Loucy (cell line): ENCODE results near the gene CDK18.

Source experiments
- H2AFZ ChIP-seq: fragments of 200-600 bp; sonication (generic); 2 replicates; pipeline ENCODE4 v1.6.0; 2016; ENCODE audit warnings: antibody characterized with exemption, mild to moderate bottlenecking, low read length, moderate library complexity
- H3F3A ChIP-seq: fragments of 200-600 bp; 2 replicates; pipeline ENCODE4 v1.6.0; 2016; ENCODE audit warnings: antibody characterized with exemption, low read depth, mild to moderate bottlenecking
- H3K27me3 ChIP-seq: fragments of 200-600 bp; sonication (generic); 2 replicates; pipeline ENCODE4 v1.6.1; 2014; ENCODE audit warnings: low read length, mild to moderate bottlenecking; ENCODE audit not compliant: insufficient read depth, poor library complexity, severe bottlenecking
- H3K36me3 ChIP-seq: fragments of 200-600 bp; sonication (generic); 2 replicates; pipeline ENCODE4 v1.6.1; 2016; ENCODE audit warnings: low read length; ENCODE audit not compliant: insufficient read depth
- H3K4me1 ChIP-seq: fragments of 200-600 bp; sonication (generic); 2 replicates; pipeline ENCODE4 v1.5.1; 2014; ENCODE audit warnings: low read length, mild to moderate bottlenecking; ENCODE audit not compliant: insufficient read depth, poor library complexity, severe bottlenecking
- H3K4me2 ChIP-seq: fragments of 200-600 bp; sonication (generic); 2 replicates; pipeline ENCODE4 v1.6.0; 2014; ENCODE audit warnings: antibody characterized with exemption, low read length, low read depth, mild to moderate bottlenecking; ENCODE audit not compliant: poor library complexity, severe bottlenecking
- H3K4me3 ChIP-seq: fragments of 200-600 bp; sonication (generic); 2 replicates; pipeline ENCODE4 v1.5.1; 2014; ENCODE audit warnings: low read length, mild to moderate bottlenecking, mixed read lengths; ENCODE audit not compliant: poor library complexity, severe bottlenecking
- H3K79me2 ChIP-seq: fragments of 200-600 bp; sonication (generic); 2 replicates; pipeline ENCODE4 v1.6.1; 2014; ENCODE audit warnings: low read length; ENCODE audit not compliant: insufficient read depth
- H3K9ac ChIP-seq: fragments of 200-600 bp; sonication (generic); 2 replicates; pipeline ENCODE4 v1.6.0; 2014; ENCODE audit warnings: mild to moderate bottlenecking, low read depth, low read length, moderate library complexity; ENCODE audit not compliant: poor library complexity, severe bottlenecking
- H3K9me2 ChIP-seq: fragments of 200-600 bp; sonication (generic); replicated peaks from 2 replicates; pipeline ENCODE4 v1.6.1; 2016; ENCODE audit warnings: low read depth, low read length, mixed read lengths
- H3K9me3 ChIP-seq: fragments of 200-600 bp; sonication (generic); 2 replicates; pipeline ENCODE4 v1.6.1; 2014; ENCODE audit warnings: mild to moderate bottlenecking, antibody characterized with exemption, low read length, low read depth; ENCODE audit not compliant: insufficient read depth
- H4K20me1 ChIP-seq: fragments of 200-600 bp; sonication (generic); 2 replicates; pipeline ENCODE4 v1.6.0; 2014; ENCODE audit warnings: antibody characterized with exemption, low read length, mild to moderate bottlenecking; ENCODE audit not compliant: insufficient read depth, poor library complexity, severe bottlenecking
- CTCF ChIP-seq: fragments of 200-600 bp; sonication (generic); conservative IDR thresholded peaks from 2 replicates; pipeline ENCODE4 v1.5.1; 2014; ENCODE audit warnings: mild to moderate bottlenecking, antibody characterized with exemption, low read length
- EZH2phosphoT487 ChIP-seq: fragments of 200-600 bp; IDR thresholded peaks from 2 replicates; pipeline ENCODE4 v1.6.1; 2018; ENCODE audit warnings: antibody characterized with exemption, mild to moderate bottlenecking, moderate library complexity, borderline replicate concordance

Gene CDK18

DNA sequence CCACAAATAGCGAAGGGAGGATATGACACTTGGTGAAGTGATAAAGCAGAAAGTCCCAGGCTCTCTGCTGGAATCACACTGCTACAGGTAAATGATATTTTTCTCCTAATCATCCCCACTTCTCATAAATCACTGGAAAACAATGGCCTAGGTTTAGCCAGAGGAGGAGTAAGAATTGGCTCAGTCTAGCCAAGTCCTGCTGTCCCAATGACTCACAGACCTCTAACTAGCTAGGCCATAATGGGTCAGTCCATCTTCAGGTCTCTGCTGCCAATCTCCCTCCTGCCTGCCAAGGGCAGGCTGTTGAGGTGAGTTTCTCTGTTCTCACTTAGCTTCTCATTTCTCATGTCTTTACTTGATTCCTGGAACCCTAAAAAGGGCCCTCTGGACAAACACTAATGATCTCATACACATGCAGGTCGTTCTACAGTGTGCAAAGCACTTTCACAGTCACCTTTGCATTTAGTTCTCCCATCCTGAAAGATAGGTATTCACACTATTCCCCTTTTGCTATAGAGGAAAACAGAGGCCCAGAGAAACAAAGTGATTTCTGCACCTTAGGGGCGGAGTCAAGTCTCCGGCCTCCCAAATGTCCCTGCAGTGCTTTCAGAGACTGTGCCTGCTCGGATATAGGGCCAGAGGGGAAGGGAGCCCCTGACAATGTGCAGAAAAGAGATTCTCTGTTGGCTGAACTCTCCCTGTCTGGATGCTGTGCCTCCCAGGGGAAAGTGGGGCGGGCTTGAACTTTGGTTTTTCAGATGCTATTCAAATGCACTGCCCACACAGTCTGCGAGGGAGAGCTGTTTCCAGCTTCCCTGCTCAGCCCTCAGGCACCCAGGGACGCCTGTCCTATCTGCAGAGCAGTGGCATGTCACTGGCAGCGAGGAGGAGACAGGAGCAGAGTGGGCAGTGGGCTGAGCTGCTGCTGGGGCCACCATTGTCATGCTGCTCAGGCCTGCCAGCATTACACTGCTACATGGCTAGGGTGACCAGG, 3.9 kb upstream of the CDK18 start:
- no peak overlapping the region for H3K4me2 ChIP-seq
- no peaks in the 10 kb centered on the region for H3F3A ChIP-seq
- no peaks in the 10 kb centered on the region for H3K9me2 ChIP-seq
- peaks cover 2% of the 10 kb centered on the region for H4K20me1 ChIP-seq
- no peaks in the 10 kb centered on the region for H3K36me3 ChIP-seq
- H3K4me1 ChIP-seq: peaks cover 10% of the 10 kb centered on the region
- H2AFZ ChIP-seq: no peak overlapping the region
- peaks cover 12% of the 10 kb centered on the region; the same call in 1 of the 2 replicates for H3K79me2 ChIP-seq
- no peaks in the 10 kb centered on the region for H3K27me3 ChIP-seq
- TF ChIP-seq CTCF (no peak), EZH2phosphoT487 (no peak)
- H3K9me3 ChIP-seq: no peaks in the 10 kb centered on the region
- no peak overlapping the region for H3K4me3 ChIP-seq
- no peak overlapping the region for H3K9ac ChIP-seq

DNA sequence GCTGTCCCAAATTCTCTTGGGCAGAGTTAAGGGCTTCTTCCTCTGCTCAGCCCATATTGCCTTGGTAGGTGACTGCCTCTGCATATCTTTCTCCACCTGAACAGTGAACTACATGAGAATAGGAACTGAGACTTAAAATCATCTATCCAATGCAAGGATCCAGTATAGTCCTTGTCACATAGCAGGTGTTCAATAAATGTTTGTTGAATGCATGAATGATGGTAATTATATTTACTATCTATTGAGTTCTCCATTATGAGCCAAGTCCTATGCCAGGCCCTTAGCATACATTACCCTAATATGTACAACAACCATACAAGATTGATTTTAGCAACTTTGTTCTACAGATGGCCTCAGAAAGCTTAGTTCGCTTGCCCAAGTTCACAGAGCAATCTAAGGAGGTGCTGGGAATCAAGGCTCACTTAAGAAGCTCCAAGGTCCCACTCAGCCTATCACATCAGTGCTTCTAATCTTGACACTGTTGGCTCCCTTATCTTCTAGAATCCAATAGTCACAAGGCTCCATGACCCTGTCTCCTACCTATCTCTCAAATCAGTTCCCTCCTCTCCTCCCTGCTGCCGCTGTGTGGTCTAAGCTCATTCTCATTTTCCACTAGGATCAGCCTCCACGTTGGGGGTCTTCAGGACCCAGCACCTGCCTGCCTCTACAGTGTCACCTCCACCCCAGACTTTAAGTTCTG, 2.2 kb upstream of the CDK18 start:
- Histone ChIP-seq H2AFZ (no peak overlapping the region), H3K9ac (no peak overlapping the region), H3K27me3 (no peaks in the 10 kb centered on the region), H3K4me1 (peaks cover 23% of the 10 kb centered on the region), H3K36me3 (no peaks in the 10 kb centered on the region), H4K20me1 (peaks cover 11% of the 10 kb centered on the region), H3K79me2 (peaks cover 27% of the 10 kb centered on the region; the same call in 1 of the 2 replicates), H3K4me2 (no peak overlapping the region), H3K9me2 (no peaks in the 10 kb centered on the region), H3K9me3 (no peaks in the 10 kb centered on the region), H3K4me3 (no peak overlapping the region), H3F3A (no peaks in the 10 kb centered on the region)
- TF ChIP-seq EZH2phosphoT487 (no peak), CTCF (no peak)

GRCh38 chr1:205502992-205503391, 1.5 kb upstream of the CDK18 start:
- Histone ChIP-seq H3K4me3 (no peak overlapping the region), H3K9me2 (no peaks in the 10 kb centered on the region), H3K4me1 (peaks cover 23% of the 10 kb centered on the region), H3K79me2 (peaks cover 27% of the 10 kb centered on the region; the same call in 1 of the 2 replicates), H3K9me3 (no peaks in the 10 kb centered on the region), H3K4me2 (no peak overlapping the region), H4K20me1 (peaks cover 11% of the 10 kb centered on the region), H3K9ac (no peak overlapping the region), H2AFZ (no peak overlapping the region), H3F3A (no peaks in the 10 kb centered on the region), H3K27me3 (no peaks in the 10 kb centered on the region), H3K36me3 (no peaks in the 10 kb centered on the region)
- no peak for TF ChIP-seq CTCF
- no peak for TF ChIP-seq EZH2phosphoT487
